Ishikawa (cell line): ENCODE results near the gene EIPR1.

ENCODE experiments used
- CEBPB ChIP-seq: IDR thresholded peaks from 2 replicates; pipeline ENCODE4 v1.6.1; 2012
- CREB1 ChIP-seq: IDR thresholded peaks from 2 replicates; pipeline ENCODE4 v1.6.1; 2012; ENCODE audit warnings: low read depth
- EGR1 ChIP-seq: IDR thresholded peaks from 2 replicates; pipeline ENCODE4 v1.6.1; 2012
- EP300 ChIP-seq: IDR thresholded peaks from 2 replicates; pipeline ENCODE4 v1.6.1; 2012; ENCODE audit warnings: borderline replicate concordance
- FOXM1 ChIP-seq: IDR thresholded peaks from 2 replicates; pipeline ENCODE4 v1.6.1; 2012; ENCODE audit warnings: low read depth, borderline replicate concordance
- RAD21 ChIP-seq: IDR thresholded peaks from 2 replicates; pipeline ENCODE4 v1.6.1; 2012; ENCODE audit warnings: low read depth
- TAF1 ChIP-seq: IDR thresholded peaks from 2 replicates; pipeline ENCODE4 v1.6.1; 2012; ENCODE audit warnings: low read depth, mild to moderate bottlenecking
- TCF12 ChIP-seq: IDR thresholded peaks from 2 replicates; pipeline ENCODE4 v1.6.1; 2012; ENCODE audit warnings: low read depth
- TEAD4 ChIP-seq: IDR thresholded peaks from 2 replicates; pipeline ENCODE4 v1.6.1; 2012
- YY1 ChIP-seq: IDR thresholded peaks from 2 replicates; pipeline ENCODE4 v1.6.1; 2012; ENCODE audit warnings: low read depth
- ZBTB7A ChIP-seq: IDR thresholded peaks from 2 replicates; pipeline ENCODE4 v1.6.1; 2012; ENCODE audit warnings: low read depth
- TF ChIP-seq, protein P1 (sequence below): IDR thresholded peaks from 2 replicates; pipeline ENCODE4 v1.6.1; 2012
- TF ChIP-seq, protein P2 (sequence below): IDR thresholded peaks from 2 replicates; pipeline ENCODE4 v1.6.1; 2012; ENCODE audit warnings: low read depth, mild to moderate bottlenecking

DNA sequence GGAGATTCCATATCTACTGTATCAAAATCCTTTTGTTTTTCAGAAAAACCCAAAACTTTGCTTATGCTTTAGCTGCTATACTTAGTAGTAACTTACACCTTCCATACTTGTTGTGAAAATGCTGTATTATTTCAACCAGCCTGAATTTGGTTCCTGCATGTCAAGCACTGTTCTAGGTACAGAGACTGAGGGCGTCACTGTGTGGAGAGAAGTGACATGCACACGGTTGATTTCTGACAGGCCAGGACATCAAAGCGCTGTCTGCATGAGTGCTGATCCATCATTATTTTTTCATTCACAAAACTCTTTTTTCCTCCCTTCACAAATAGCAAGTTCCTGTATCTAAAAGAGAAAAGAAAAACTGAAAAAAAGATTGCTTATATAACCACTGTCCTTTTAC, 33.5 kb upstream of the EIPR1 start:
- TF ChIP-seq FOXM1 (no peak), CREB1 (no peak), TEAD4 (no peak), RAD21 (no peak), CEBPB (no peak), TAF1 (no peak), YY1 (no peak), EP300 (no peak), TCF12 (no peak), EGR1 (no peak), ZBTB7A (no peak)
- TF ChIP-seq, protein P1, sequence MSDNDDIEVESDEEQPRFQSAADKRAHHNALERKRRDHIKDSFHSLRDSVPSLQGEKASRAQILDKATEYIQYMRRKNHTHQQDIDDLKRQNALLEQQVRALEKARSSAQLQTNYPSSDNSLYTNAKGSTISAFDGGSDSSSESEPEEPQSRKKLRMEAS: no peak
- TF ChIP-seq, protein P2, sequence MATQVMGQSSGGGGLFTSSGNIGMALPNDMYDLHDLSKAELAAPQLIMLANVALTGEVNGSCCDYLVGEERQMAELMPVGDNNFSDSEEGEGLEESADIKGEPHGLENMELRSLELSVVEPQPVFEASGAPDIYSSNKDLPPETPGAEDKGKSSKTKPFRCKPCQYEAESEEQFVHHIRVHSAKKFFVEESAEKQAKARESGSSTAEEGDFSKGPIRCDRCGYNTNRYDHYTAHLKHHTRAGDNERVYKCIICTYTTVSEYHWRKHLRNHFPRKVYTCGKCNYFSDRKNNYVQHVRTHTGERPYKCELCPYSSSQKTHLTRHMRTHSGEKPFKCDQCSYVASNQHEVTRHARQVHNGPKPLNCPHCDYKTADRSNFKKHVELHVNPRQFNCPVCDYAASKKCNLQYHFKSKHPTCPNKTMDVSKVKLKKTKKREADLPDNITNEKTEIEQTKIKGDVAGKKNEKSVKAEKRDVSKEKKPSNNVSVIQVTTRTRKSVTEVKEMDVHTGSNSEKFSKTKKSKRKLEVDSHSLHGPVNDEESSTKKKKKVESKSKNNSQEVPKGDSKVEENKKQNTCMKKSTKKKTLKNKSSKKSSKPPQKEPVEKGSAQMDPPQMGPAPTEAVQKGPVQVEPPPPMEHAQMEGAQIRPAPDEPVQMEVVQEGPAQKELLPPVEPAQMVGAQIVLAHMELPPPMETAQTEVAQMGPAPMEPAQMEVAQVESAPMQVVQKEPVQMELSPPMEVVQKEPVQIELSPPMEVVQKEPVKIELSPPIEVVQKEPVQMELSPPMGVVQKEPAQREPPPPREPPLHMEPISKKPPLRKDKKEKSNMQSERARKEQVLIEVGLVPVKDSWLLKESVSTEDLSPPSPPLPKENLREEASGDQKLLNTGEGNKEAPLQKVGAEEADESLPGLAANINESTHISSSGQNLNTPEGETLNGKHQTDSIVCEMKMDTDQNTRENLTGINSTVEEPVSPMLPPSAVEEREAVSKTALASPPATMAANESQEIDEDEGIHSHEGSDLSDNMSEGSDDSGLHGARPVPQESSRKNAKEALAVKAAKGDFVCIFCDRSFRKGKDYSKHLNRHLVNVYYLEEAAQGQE: no peak
